ENCODE measurements around the gene PHF19.

Gene PHF19

DNA sequence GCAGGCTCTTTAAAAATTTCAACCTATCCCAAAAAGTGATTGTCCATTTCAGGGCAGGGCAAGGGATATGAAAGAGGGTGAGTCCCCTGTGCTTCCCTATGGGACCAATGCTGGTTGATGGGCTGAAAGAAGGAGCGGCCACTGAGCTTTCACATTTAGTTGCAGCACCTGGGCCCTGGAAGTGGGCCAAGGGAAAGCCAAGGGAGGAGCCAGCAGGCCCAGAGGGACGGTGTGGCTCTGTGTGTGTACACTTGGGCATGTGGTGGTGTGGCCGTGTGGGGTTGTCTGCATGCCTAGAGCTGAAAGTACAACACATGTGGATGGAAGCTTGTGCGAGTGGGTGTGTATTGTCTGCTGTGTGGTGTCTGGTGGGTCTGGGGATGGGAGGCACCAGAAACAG is 20.3 kb downstream of the PHF19 start:
- in situ Hi-C loops (cut with HindIII; ENCODE audit: low sequenced_read_pairs): no loop called here

DNA sequence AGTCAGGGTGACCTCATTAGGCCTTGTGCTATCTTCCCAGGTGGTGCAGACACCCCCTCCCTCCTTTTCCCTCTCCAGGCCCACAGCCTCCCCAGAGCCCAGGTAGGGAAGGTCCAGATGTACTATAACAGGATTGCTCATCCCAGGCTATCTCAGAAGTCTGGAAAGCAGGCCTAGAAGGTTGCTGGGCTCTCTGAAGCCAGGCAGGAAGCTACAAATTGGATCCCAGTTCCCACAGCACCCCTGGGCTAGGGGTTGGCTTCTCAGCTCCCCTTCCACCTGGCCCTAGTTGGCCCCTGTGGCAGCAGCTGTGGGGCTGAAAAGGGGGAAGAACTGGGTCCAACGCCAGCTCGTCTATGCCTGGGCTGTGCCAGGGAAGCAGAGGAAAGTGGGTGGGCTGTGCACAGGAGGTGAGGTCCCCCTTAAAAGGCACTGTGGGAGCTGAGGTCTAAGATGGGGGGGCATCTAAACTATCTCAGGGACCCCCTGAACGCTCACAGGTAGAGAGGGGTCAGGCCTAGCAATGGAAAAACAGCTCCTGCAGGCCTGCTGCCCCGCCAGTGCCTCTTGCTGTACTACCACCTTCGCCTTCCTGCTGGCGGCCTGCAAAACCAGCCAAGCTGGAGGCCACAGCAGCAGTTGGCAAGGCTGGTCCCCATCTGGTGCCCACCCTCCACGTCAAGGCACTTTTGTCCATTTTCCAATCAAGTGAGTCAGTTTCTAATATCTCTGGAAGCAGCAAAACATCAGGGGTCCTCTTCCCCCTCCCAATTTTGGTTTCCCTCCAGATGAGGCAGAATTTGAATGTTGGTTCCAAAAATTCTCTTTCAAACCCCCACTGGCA is 20.9 kb downstream of the PHF19 start:
- in situ Hi-C loops (cut with HindIII; ENCODE audit: low sequenced_read_pairs): no loop called here

DNA sequence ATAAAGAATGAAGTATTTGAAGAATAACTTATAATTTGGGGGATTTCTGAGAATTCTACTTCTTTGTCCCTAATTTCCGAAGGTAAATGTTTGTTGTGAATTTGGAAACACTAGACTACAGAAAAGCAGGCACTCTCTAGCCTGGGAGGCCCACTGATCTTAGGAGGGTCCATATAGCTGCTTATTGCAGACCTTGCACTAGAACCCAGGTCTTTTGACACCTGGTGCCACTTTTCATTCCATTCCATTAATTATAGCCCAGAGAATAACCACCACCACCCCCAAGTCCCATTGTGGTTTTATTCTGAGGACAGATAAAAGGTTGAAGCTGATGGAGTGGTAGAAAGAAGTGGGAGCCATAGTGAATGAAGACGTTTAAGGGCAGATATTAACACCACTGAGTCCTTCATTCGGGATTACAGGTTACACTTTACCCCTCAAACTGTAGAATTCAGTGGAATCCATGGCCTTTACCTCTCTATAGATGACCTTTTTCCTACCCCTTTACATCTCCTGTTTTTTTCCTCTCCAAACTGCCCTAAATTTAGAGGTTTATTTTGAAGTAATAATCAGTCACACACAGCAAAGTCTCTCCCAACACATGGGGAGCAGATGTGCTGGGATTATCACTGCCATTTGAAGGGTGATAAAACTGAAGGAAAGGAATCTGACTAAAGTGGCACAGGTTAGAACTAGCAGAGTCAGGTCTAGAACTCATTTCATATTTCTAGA is 22.2 kb downstream of the PHF19 start:
- in situ Hi-C loops (cut with HindIII; ENCODE audit: low sequenced_read_pairs): no loop called here

DNA sequence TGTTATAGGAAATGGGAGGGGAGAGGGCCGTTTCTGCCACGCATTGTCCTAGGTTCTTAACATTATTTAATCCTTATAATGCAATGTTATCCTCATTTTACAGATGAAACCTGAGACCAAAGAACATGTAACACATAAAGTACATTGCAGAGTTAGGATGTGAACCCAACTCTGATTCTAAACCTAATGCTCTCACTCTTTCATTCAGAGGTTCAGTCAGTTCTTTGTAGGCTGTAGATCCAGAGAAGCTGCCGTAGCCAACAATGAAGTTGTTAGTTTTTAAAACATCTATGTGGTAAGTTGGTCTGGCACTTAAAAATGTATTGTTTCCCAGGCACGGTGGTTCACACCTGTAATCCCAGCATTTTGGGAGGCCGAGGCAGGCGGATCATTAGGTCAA is 23.8 kb downstream of the PHF19 start:
- in situ Hi-C loops (cut with HindIII; ENCODE audit: low sequenced_read_pairs): no loop called here

DNA sequence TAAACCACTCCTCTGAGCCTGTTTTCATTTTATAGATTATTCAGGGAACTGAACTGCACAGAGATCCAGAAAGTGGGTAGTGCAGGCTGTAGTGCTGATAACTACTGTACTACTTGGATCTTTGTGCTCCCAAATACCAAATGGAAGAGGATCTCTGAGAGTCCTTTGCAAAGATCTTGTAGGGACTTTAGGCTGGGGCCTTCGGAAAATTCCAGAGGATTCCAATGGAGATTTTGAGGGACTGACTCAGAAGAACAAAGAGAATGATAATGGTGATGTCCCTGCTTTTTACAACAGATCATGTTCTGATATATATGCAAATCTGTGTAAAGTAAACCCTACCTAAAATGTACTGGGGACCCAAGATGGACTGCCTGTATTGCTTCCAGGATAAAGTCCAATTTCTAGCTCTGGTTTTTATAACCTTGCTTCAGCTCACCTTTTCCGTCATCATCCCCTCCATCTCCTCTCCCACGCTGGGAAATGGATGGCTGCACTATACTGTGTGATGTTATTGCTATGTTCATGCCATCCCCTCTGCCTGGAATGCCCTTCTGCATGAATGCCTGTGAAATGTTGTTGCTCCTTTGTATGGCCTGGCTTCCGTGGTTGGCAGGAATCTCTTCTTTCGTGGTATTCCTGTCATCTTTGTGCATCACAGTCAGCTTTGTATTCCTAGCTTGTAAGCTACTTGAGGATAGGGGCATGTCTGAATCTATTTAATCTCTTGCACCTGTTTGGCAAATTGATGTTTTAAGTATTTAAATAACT is 24.6 kb downstream of the PHF19 start:
- in situ Hi-C loops (cut with HindIII; ENCODE audit: low sequenced_read_pairs): no loop called here

DNA sequence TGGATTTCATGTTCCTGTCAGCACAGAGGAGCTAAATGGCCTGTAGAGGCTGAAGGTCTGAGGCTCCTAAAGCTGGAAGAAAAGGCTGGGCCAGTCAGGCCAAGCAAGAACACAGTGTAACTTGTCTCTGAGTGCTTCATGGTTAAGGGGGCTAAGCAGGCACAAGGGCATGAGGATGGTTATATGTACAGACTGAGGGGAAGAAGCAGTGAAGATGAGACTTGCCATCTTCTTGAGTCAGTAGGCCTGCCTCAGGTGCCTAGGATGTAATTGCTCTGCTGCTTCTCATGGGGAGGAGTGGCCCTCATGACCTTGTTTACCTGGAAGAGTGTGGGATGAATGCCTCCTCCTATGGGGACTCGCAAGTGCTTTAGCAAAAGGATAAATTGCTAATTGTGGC is 25.5 kb downstream of the PHF19 start:
- in situ Hi-C loops (cut with HindIII; ENCODE audit: low sequenced_read_pairs): no loop called here

DNA sequence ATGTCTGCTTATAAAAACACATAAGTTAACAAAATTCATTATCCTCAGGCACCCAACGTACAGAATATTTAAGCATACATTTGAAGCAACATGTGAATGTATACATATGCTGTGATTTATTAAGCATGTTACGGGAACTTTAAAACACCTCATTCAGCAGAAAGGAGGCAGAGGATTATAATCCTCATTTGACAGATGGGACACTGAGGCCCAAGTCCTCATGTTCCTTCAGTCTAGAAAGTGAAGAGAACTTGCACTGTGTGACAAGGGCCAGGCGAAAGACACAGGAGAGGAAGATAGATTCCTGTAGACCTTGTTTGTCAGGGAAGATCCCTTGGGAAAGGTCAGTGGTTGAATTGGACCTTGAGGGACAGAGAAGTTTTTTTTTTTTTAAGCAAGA is 26.7 kb downstream of the PHF19 start:
- in situ Hi-C loops (cut with HindIII; ENCODE audit: low sequenced_read_pairs): no loop called here

DNA sequence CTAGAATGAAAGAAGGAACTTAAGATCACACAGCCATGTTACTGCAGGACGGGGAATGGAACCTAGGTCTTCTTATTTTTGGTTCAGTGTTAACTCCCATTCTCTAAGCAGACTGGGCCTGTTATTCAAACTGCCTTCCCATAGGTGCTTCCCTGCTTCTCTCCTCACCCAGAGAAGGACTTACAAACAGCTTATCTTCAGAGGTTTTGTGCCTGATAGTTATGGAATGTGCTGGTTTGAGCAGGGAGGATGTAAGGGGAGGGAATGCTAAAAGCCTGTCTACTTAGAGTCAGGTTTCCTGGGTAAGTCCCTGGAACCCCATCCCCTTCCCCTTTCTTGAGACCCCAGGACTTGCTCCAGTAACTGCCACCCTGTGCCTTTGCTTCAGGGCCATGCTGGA is 30.1 kb downstream of the PHF19 start:
- in situ Hi-C loops (cut with HindIII; ENCODE audit: low sequenced_read_pairs): no loop called here

DNA sequence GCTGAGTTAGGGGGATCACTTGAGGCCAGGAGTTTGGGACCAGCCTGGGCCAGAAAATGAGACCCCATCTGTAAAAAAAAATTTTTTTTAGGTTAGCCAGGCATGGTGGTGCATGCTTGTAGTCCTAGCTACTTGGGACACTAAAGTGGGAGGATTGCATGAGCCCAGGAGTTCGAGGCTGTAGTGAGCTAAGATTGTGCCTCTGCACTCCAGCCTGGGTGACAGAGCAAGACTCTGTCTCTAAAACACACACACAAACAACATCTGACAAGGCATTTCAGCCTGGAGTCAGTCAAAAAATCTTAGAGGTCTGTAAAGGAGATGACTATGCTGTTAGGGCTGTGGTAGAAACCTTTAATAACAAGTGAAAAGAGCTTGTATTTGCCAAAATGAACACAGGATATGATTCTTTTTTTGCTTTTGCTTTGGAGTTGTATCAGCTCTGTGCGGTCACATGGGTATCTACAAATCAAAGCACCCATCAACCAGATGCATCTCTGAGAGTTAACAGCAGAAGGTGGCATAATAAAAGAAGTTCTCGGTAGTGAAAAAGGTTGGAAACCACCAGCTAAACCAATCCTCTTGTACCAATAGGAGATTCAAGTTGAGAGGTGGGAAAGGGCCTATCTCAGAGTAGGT is 30.6 kb downstream of the PHF19 start:
- in situ Hi-C loops (cut with HindIII; ENCODE audit: low sequenced_read_pairs): no loop called here

DNA sequence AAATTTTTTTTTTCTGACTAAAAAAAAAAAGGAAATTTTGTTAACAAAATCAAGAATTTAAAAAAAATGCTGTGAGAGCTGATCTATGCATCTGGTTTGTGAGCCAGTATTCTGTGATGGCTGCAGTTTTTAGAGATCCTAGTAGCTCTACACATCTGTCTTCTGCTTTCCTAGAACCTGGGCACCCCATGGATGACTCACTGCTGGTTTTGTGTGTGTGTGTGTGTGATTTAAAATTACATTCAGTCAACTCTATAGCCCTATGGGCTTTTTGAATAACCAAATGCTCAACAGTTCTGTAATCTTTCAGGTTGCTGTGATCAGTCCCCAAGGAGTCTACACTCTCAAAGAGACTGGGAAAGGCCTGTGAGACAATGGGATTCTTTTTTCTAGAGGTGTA is 31.7 kb downstream of the PHF19 start:
- in situ Hi-C loops (cut with HindIII; ENCODE audit: low sequenced_read_pairs): no loop called here

DNA sequence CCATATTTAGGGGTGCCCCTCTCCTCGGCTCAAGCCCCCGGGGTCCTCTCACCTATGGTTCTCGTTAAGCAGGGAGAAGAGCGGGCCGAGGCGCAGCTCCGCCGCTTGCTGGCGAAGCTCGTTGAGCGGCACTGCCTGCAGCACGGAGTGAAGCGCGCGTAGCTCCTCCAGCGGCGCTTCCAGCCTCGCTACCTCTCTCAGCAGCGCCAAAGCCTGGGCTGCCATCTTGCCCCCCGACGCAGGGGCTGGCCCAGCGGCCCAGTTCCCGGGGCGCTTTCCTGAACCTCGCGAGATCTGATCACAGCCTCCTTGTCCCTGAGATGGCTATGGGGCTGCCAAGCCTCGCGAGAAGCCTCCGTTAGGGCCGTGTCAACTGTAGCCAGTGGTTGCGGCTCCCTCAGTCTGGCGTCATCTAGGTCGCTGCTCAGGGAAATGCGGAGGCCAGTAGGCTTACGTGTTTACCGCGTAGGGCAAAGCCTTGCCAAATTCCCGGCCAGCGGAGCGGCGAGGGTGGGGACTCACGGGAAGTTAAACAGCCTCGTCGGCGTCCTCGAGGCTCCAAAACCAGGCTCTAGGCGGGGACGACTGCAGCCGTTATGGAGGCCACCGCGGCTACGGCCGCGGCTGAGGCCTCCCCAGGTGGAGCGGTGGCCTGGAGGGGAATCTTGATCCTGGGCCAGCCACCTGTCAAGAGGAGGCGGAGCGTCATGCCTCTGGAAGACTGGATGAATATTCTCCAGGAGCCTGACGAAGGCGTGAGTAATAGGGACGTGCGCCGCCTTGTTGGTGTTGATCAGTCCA is 34.1 kb downstream of the PHF19 start, which contains the start of gene PSMD5:
Gene PSMD5 (minus strand): TSS at position 238 of the 801 bp plus-strand sequence. CDS start 13 bp downstream, at position 225.
- in situ Hi-C loops (cut with HindIII; ENCODE audit: low sequenced_read_pairs): no loop called here

DNA sequence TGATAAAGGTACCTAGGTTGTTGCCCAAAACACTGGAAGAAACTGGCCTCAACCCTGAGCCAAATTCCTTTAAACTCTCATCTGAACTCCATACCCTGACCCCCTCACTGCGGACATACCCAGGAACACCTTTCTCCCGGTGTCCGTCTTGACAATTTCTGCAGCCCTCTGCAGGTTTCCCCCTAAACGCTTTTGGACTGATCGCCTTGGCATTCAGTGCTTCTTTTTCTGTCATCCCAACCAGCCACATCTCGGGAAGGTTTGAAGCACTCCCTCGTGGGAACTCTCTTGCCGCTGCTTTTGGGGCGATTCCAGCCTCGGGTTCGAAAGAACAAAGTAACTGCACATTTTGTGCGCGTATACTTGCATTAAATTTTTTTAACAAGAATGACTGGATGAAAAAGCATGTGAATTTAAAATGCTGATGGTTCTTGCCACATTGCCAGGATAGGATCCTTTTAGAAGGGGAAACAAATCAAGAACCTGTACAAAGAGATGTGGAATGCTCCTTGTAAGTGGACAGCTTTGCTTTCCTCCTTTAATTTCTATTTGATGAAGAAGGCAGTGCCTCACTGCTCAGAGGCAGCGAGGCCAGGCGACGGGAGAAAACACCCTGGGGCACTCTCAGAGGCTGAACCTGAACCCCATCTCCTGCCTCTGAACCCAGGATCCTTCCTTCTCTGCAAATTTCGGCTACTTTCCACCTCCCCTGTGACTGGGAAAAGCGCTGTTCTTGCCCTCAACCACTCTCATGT is 34.9 kb downstream of the PHF19 start:
- in situ Hi-C loops (cut with HindIII; ENCODE audit: low sequenced_read_pairs): no loop called here

DNA sequence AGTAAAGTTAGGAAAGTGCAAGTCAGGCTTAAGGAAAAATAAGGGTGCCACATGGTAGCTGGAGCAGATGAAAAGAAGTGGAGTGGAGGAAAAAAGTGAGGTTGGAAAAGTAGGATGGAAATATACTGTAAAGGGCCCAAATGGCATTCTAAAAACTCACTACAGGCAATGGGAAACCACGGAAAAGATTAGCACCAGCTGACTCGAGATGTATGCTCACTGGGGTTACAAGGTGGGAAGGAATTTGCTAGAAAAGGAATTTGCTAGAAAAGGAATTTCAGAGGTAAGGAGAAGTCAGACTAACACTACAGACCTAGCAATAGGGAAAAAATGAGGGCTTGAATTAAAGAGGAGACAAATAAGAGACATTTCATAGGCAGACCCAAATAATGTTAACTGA is 37.8 kb downstream of the PHF19 start:
- in situ Hi-C loops (cut with HindIII; ENCODE audit: low sequenced_read_pairs): no loop called here

DNA sequence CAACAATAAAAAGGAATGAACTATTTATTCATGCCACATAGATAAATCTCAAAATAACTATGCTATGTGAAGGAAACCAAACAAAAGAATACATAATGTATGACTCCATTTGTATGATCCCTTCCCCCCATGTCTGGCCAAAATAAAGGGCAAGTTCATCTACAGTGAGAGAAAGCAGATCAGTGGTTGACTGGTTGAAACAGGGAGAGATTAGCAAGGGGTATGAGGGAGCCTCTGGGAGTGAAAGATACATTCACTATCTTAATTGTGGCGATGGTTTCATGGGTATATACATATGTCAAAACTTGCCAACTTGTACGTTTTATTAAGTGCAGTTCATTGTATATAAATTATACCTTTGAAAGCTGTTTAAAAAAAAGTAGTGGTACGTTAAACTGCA is 39.1 kb downstream of the PHF19 start:
- in situ Hi-C loops (cut with HindIII; ENCODE audit: low sequenced_read_pairs): no loop called here

DNA sequence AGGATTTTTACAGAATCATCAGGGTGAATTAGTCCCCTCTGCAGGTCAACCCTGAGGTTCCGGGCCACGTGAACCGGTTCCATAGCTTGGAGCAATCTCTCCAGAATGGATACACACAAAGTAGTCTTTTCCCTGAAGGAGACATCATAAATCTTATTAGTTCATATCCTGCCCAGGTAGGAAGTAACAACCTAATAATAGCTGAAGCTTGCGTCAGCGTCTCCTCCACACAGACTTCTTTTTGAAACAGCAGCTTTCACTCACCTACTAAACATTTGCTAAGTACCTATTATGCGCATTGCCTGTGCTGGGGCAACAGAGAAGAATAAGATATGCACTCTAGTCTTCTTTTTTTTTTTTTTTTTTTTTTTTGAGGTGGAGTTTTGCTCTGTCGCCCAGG is 43.7 kb downstream of the PHF19 start:
- in situ Hi-C loops (cut with HindIII; ENCODE audit: low sequenced_read_pairs): no loop called here

DNA sequence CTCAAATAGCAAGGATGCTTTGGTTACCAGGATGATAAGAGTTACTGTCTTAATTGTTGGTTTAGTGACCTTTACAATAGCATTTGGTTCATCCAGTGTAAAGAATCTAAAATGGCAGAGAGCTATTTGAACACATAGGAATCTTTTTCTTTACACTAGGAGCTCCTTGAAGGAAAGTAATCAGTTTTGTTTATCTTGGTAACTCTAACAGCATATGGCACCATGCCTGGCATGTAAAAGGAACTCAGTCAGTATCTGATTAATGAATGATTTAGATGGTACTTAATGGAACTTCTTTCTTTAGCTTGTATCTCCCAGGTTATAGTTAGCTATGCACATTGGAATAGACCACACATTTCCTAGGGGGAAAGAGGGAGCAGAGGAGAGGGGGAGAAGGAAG is 44.2 kb downstream of the PHF19 start:
- in situ Hi-C loops (cut with HindIII; ENCODE audit: low sequenced_read_pairs): no loop called here

DNA sequence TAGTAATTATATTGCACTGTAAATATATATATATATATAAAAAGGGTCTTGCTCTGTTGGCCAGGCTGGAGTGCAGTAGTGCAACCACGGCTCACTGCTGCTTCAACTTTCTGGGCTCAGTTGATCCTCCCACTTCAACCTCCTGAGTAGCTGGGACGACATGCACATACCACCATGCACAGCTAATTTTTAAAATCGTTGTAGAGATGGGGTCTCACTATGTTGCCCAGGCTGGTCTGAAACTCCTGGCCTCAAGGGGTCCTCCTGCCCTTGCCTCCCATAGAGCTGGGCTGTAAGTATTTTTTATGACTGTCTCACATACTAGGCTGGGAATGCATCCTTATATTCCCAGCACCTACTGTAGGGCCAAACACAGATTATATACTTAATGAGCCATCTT is 46.1 kb downstream of the PHF19 start:
- in situ Hi-C loops (cut with HindIII; ENCODE audit: low sequenced_read_pairs): no loop called here

DNA sequence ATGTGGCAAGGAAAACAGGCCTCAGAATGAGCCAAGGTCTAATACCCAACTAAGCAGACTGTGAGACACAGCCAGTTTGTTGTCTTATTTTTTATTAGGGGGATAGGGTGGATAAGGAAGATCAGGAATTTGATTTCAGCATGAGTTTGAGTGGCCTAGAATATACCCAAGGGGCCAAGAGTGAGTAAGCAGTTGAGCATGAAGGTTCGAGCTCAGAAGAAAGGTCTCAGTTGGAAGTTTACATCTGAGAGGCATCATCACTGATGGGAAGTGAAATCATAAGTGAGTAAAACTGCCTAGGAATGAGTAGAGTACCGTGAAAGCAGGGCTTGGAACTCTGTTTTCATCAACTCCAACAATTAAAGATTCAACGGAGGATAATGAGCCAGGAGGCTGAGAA is 46.8 kb downstream of the PHF19 start:
- in situ Hi-C loops (cut with HindIII; ENCODE audit: low sequenced_read_pairs): no loop called here

DNA sequence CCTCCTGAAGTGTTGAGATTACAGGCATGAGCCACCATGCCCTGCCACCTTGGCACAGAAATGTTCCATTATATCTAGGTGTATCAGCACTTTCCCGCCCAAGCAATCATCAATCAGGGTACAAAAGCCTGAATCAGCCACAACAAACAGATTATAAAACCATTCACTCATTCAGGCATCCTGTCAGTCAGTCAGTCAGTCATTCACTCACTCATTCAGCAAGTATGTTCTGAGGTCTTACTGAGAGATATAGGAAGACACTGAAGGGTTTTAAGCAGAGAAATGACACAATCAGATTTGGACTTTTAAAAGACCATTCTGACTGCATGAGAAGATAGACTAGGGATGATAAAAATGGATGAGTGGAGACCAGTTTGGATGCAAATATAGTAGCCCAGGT is 47.3 kb downstream of the PHF19 start:
- in situ Hi-C loops (cut with HindIII; ENCODE audit: low sequenced_read_pairs): no loop called here

DNA sequence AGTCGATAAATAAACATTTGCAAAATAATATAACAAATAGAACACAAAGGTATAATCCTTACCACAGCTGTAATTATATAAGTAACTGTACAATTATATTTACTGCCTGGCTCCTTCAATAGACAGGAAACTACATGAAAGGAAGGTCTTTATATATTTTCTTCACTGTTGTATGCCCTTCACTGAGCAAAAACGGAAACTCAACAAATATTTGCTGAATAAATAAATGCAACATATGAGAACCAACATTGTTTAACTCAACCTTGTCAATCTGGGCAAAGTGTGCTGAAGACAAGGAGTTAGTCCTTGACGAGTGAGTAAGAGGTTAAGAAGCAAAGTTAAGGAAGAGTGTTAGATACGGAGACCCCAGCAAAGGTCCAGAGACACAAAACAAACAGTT is 56.9 kb downstream of the PHF19 start:
- in situ Hi-C loops (cut with HindIII; ENCODE audit: low sequenced_read_pairs): no loop called here
